Mesendoderm (in vitro differentiated cells): ENCODE measurements around the gene TIPRL.

Source experiments
- DNase-seq: peaks from one replicate; pipeline ENCODE4 v3.0.0; 2013
- H2AK5ac ChIP-seq: 2 replicates; pipeline ENCODE4 v1.6.1; 2013; ENCODE audit warnings: low read length, inconsistent platforms
- H2BK120ac ChIP-seq: 2 replicates; pipeline ENCODE4 v1.6.1; 2013; ENCODE audit warnings: low read depth, mild to moderate bottlenecking, low read length, moderate library complexity, mixed read lengths
- H2BK15ac ChIP-seq: replicated peaks from 2 replicates; pipeline ENCODE4 v1.6.1; 2013; ENCODE audit warnings: low read depth, mild to moderate bottlenecking, moderate library complexity
- H2BK5ac ChIP-seq: 2 replicates; pipeline ENCODE4 v1.6.1; 2013; ENCODE audit warnings: low read length, inconsistent platforms
- H3K18ac ChIP-seq: 2 replicates; pipeline ENCODE4 v1.6.1; 2013; ENCODE audit warnings: mild to moderate bottlenecking, low read length, mixed read lengths
- H3K23ac ChIP-seq: one replicate; pipeline ENCODE4 v1.6.1; 2013; ENCODE audit warnings: low read length
- H3K27ac ChIP-seq: 2 replicates; pipeline ENCODE4 v1.5.1; 2013; ENCODE audit warnings: low read depth, mild to moderate bottlenecking, inconsistent platforms, low read length, moderate library complexity
- H3K27me3 ChIP-seq: 2 replicates; pipeline ENCODE4 v1.6.1; 2013; ENCODE audit warnings: low read length, control low read depth, mild to moderate bottlenecking, inconsistent platforms; ENCODE audit not compliant: insufficient read depth, poor library complexity
- H3K36me3 ChIP-seq: 2 replicates; pipeline ENCODE4 v1.6.1; 2013; ENCODE audit warnings: low read length, inconsistent platforms; ENCODE audit not compliant: control insufficient read depth, insufficient read depth
- H3K4ac ChIP-seq: one replicate; pipeline ENCODE4 v1.6.1; 2013; ENCODE audit warnings: low read depth, mild to moderate bottlenecking, low read length, moderate library complexity
- H3K4me1 ChIP-seq: 2 replicates; pipeline ENCODE4 v1.6.1; 2013; ENCODE audit warnings: low read depth, low read length, inconsistent platforms; ENCODE audit not compliant: control insufficient read depth
- H3K4me2 ChIP-seq: 2 replicates; pipeline ENCODE4 v1.6.1; 2013; ENCODE audit warnings: low read length
- H3K4me3 ChIP-seq: 2 replicates; pipeline ENCODE4 v1.5.1; 2013; ENCODE audit warnings: mild to moderate bottlenecking, low read length
- H3K56ac ChIP-seq: one replicate; pipeline ENCODE4 v1.6.1; 2013; ENCODE audit warnings: low read length
- H3K79me1 ChIP-seq: 2 replicates; pipeline ENCODE4 v1.6.1; 2013; ENCODE audit warnings: low read length, inconsistent platforms
- H3K79me2 ChIP-seq: 2 replicates; pipeline ENCODE4 v1.6.1; 2013; ENCODE audit warnings: mild to moderate bottlenecking, low read length; ENCODE audit not compliant: control insufficient read depth, insufficient read depth
- H3K9ac ChIP-seq: 2 replicates; pipeline ENCODE4 v1.6.1; 2013; ENCODE audit warnings: low read length, inconsistent platforms
- H4K5ac ChIP-seq: one replicate; pipeline ENCODE4 v1.6.1; 2013; ENCODE audit warnings: low read length
- H4K8ac ChIP-seq: one replicate; pipeline ENCODE4 v1.6.1; 2013; ENCODE audit warnings: low read depth, mild to moderate bottlenecking, control low read depth, low read length, moderate library complexity
- WGBS: extraction: QIAGEN DNeasy Blood & Tissue Kit; methylation state at CpG from one replicate; pipeline ENCODE4 v1.1.7; 2013; ENCODE audit warnings: low lambda C conversion rate, missing lambda C conversion rate; ENCODE audit not compliant: insufficient coverage; ENCODE audit errors: extremely low coverage; 5-methylcytosine and 5-hydroxymethylcytosine counted together

Gene TIPRL

GRCh38 chr1:168217664-168218063, 38.9 kb downstream of the TIPRL start:
- H3K4me2 ChIP-seq, result no peak overlapping the region
- no peak overlapping the region for H2BK120ac ChIP-seq
- H3K36me3 ChIP-seq, result no peaks in the 10 kb centered on the region

DNA sequence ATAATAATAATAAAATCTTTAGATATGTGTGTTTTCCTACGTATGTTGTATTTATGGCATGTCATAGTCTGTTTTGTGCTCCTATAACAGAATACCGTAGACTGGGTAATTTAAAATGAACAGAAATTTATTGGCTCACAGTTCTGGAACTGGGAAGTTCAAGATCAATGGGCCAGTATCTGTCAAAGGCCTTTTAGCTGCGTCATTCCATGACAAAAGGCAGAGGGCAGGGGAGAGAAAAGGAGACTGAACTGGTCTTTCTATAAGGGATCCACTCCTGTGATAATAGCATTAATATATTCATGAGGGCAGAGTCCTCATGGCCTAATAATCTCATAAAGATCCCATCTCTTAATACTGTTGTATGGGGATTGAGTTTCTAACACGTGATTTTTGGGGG, 39.9 kb downstream of the TIPRL start:
- Histone ChIP-seq H3K18ac (no peak overlapping the region), H3K4ac (no peak overlapping the region), H2BK120ac (no peak overlapping the region), H4K8ac (no peak overlapping the region), H3K27me3 (no peaks in the 10 kb centered on the region), H3K4me3 (no peak overlapping the region), H3K56ac (no peak overlapping the region), H3K79me1 (no peaks in the 10 kb centered on the region), H2AK5ac (no peak overlapping the region), H3K4me2 (no peak overlapping the region), H3K4me1 (no peaks in the 10 kb centered on the region), H3K27ac (no peak overlapping the region), H3K36me3 (no peaks in the 10 kb centered on the region), H2BK5ac (no peak overlapping the region), H3K23ac (no peak overlapping the region), H2BK15ac (no peak overlapping the region), H3K9ac (no peak overlapping the region), H4K5ac (no peak overlapping the region), H3K79me2 (no peaks in the 10 kb centered on the region)
- WGBS, result no CpG with 5 or more reads among the region's 4 CpGs
- no peak for DNase-seq

More at GRCh38 chr1:168217664-168218063, 38.9 kb downstream of the TIPRL start:
- WGBS, result no CpG with 5 or more reads among the region's 4 CpGs
- Histone ChIP-seq H3K4me1 (no peaks in the 10 kb centered on the region), H3K79me1 (no peaks in the 10 kb centered on the region), H3K79me2 (no peaks in the 10 kb centered on the region), H3K4me3 (no peak overlapping the region), H2BK5ac (no peak overlapping the region), H3K27me3 (no peaks in the 10 kb centered on the region), H4K8ac (no peak overlapping the region), H2AK5ac (no peak overlapping the region), H2BK15ac (no peak overlapping the region), H3K18ac (no peak overlapping the region), H3K9ac (no peak overlapping the region), H3K23ac (no peak overlapping the region), H3K27ac (no peak overlapping the region), H3K56ac (no peak overlapping the region), H3K4ac (no peak overlapping the region), H4K5ac (no peak overlapping the region)
- no peak for DNase-seq

GRCh38 chr1:168220470-168220871, 41.7 kb downstream of the TIPRL start:
- WGBS, result no CpG with 5 or more reads among the region's 6 CpGs
- no peak overlapping the region for H3K4me2 ChIP-seq
- no peak for DNase-seq
- H2BK120ac ChIP-seq, result no peak overlapping the region
- H3K23ac ChIP-seq, result no peak overlapping the region
- no peak overlapping the region for H4K8ac ChIP-seq
- H3K4me3 ChIP-seq, result no peak overlapping the region
- no peak overlapping the region for H3K27ac ChIP-seq
- H3K4ac ChIP-seq, result no peak overlapping the region
- no peaks in the 10 kb centered on the region for H3K27me3 ChIP-seq
- no peak overlapping the region for H2BK15ac ChIP-seq
- no peaks in the 10 kb centered on the region for H3K79me2 ChIP-seq
- no peaks in the 10 kb centered on the region for H3K79me1 ChIP-seq
- H3K56ac ChIP-seq, result no peak overlapping the region
- H3K9ac ChIP-seq, result no peak overlapping the region
- no peaks in the 10 kb centered on the region for H3K4me1 ChIP-seq
- no peak overlapping the region for H4K5ac ChIP-seq
- H3K36me3 ChIP-seq, result no peaks in the 10 kb centered on the region
- H2AK5ac ChIP-seq, result no peak overlapping the region
- H2BK5ac ChIP-seq, result no peak overlapping the region
- H3K18ac ChIP-seq, result no peak overlapping the region

GRCh38 chr1:168221275-168221674, 42.5 kb downstream of the TIPRL start:
- H3K4me1 ChIP-seq, result no peaks in the 10 kb centered on the region
- no peak overlapping the region for H4K5ac ChIP-seq
- no CpG with 5 or more reads among the region's 2 CpGs for WGBS
- no peak overlapping the region for H2AK5ac ChIP-seq
- H3K4me2 ChIP-seq, result no peak overlapping the region
- H3K27me3 ChIP-seq, result no peaks in the 10 kb centered on the region
- H2BK120ac ChIP-seq, result no peak overlapping the region
- H3K4me3 ChIP-seq, result no peak overlapping the region
- H3K56ac ChIP-seq, result no peak overlapping the region
- H3K36me3 ChIP-seq, result no peaks in the 10 kb centered on the region
- H3K27ac ChIP-seq, result no peak overlapping the region
- H3K18ac ChIP-seq, result no peak overlapping the region
- H3K79me2 ChIP-seq, result no peaks in the 10 kb centered on the region
- H2BK5ac ChIP-seq, result no peak overlapping the region
- no peak overlapping the region for H3K23ac ChIP-seq
- no peak overlapping the region for H3K4ac ChIP-seq
- no peak overlapping the region for H4K8ac ChIP-seq
- no peaks in the 10 kb centered on the region for H3K79me1 ChIP-seq
- H2BK15ac ChIP-seq, result no peak overlapping the region
- no peak for DNase-seq
- no peak overlapping the region for H3K9ac ChIP-seq

DNA sequence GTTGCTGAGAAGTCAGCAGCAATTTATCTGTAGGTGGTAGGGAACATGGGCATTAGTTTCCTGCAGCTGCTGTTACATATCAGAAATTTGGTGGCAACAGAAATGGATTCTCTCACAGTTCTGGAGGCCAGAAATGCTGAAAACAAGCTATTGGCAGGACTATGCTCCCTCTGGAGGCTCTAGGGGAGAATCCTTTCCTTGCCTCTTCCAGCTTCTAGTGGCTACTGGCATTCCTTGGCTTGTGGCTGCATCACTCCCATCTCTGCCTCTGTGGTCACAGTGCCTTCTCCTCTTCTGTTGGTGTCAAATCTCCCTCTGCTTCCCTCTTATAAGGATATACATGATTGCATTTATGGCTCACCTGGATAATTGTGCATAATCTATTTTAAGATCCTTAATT, 44.5 kb downstream of the TIPRL start:
- Histone ChIP-seq H3K4me1 (peaks cover 2% of the 10 kb centered on the region), H4K8ac (no peak overlapping the region), H3K4ac (no peak overlapping the region), H3K9ac (no peak overlapping the region), H3K23ac (no peak overlapping the region), H3K79me1 (peaks cover 6% of the 10 kb centered on the region), H3K18ac (no peak overlapping the region), H2BK5ac (no peak overlapping the region), H3K79me2 (peaks cover 8% of the 10 kb centered on the region), H3K27ac (no peak overlapping the region), H2BK120ac (no peak overlapping the region), H2AK5ac (no peak overlapping the region), H3K4me2 (no peak overlapping the region), H3K56ac (no peak overlapping the region), H2BK15ac (no peak overlapping the region), H4K5ac (no peak overlapping the region), H3K36me3 (no peaks in the 10 kb centered on the region), H3K4me3 (no peak overlapping the region), H3K27me3 (no peaks in the 10 kb centered on the region)
- DNase-seq, result no peak

- no peak for DNase-seq
- Histone ChIP-seq H4K5ac (no peak overlapping the region), H3K18ac (no peak overlapping the region), H2BK5ac (no peak overlapping the region), H3K56ac (no peak overlapping the region), H3K23ac (no peak overlapping the region), H3K4me3 (no peak overlapping the region), H3K4me2 (no peak overlapping the region), H3K4ac (no peak overlapping the region), H2BK15ac (no peak overlapping the region), H3K27me3 (no peaks in the 10 kb centered on the region), H3K79me1 (peaks cover 6% of the 10 kb centered on the region), H2BK120ac (no peak overlapping the region), H2AK5ac (no peak overlapping the region), H3K4me1 (peaks cover 2% of the 10 kb centered on the region), H3K79me2 (peaks cover 11% of the 10 kb centered on the region), H3K27ac (no peak overlapping the region), H4K8ac (no peak overlapping the region), H3K9ac (no peak overlapping the region), H3K36me3 (no peaks in the 10 kb centered on the region)
These were observed 45.1 kb downstream of the TIPRL start for GRCh38 chr1:168223681-168224540.
